HEK293 (cell line): ENCODE measurements around the gene LIPE.

Source experiments
- CTCF ChIA-PET: fragments of 350-600 bp; formaldehyde crosslinking; extraction: SDS; loops from one replicate; lab custom pipeline; 2021; ENCODE audit warnings: antibody characterized with exemption; lab: Yijun Ruan, JAX
- POLR2A ChIA-PET: fragments of 300-600 bp; formaldehyde crosslinking; extraction: SDS; loops from one replicate; lab custom pipeline; 2020; ENCODE audit warnings: antibody characterized with exemption, inconsistent platforms; lab: Yijun Ruan, JAX
- H3K27ac ChIP-seq: fragments of 200-500 bp; sonication (Bioruptor generic); 2 replicates; pipeline ENCODE4 v1.5.1; 2014; ENCODE audit warnings: low read depth, low read length, control low read depth, inconsistent platforms; ENCODE audit errors: extremely low read depth
- H3K36me3 ChIP-seq, 2 experiments: fragments of 200-500 bp in 1 of 2; sonication (Bioruptor generic) in 1 of 2; 1 replicate in 1 of 2; 2 replicates in 1 of 2; pipeline ENCODE4 v1.5.1; 2014 to 2017; ENCODE audit warnings: inconsistent platforms in 2 of 2, low read length in 2 of 2; ENCODE audit not compliant: control insufficient read depth in 2 of 2, insufficient read depth in 1 of 2
- H3K4me1 ChIP-seq: fragments of 200-500 bp; sonication (Bioruptor generic); 2 replicates; pipeline ENCODE4 v1.5.1; 2014; ENCODE audit warnings: mild to moderate bottlenecking, low read length, inconsistent platforms; ENCODE audit not compliant: control insufficient read depth, insufficient read depth
- H3K4me3 ChIP-seq: 2 replicates; pipeline ENCODE4 v1.5.1; 2011; ENCODE audit warnings: low read depth, mild to moderate bottlenecking, control low read depth, low read length, moderate library complexity
- H3K9me3 ChIP-seq: fragments of 200-500 bp; sonication (Bioruptor generic); 2 replicates; pipeline ENCODE4 v1.5.1; 2014; ENCODE audit warnings: low read depth, low read length, inconsistent platforms; ENCODE audit not compliant: control insufficient read depth, insufficient read depth
- ZNF10 ChIP-seq: fragments of 450-650 bp; formaldehyde crosslinking; IDR thresholded peaks from 2 replicates; pipeline ENCODE4 v1.5.1; 2017; ENCODE audit warnings: missing biosample characterization, missing genetic modification characterization
- ZNF138 ChIP-seq: fragments of 450-650 bp; formaldehyde crosslinking; IDR thresholded peaks from 2 replicates; pipeline ENCODE4 v1.5.1; 2016; ENCODE audit warnings: missing biosample characterization, missing genetic modification characterization, borderline replicate concordance
- ZNF169 ChIP-seq: fragments of 450-650 bp; formaldehyde crosslinking; IDR thresholded peaks from 2 replicates; pipeline ENCODE4 v1.5.1; 2016; ENCODE audit warnings: missing biosample characterization, missing genetic modification characterization
- ZNF202 ChIP-seq: fragments of 450-650 bp; formaldehyde crosslinking; IDR thresholded peaks from 2 replicates; pipeline ENCODE4 v1.5.1; 2016; ENCODE audit warnings: missing biosample characterization, missing genetic modification characterization, borderline replicate concordance
- ZNF391 ChIP-seq: fragments of 450-650 bp; formaldehyde crosslinking; IDR thresholded peaks from 2 replicates; pipeline ENCODE4 v1.5.1; 2016; ENCODE audit warnings: low read depth, missing biosample characterization, missing genetic modification characterization, borderline replicate concordance
- ZNF664 ChIP-seq: fragments of 450-650 bp; formaldehyde crosslinking; IDR thresholded peaks from 2 replicates; pipeline ENCODE4 v1.5.1; 2016; ENCODE audit warnings: missing biosample characterization, missing genetic modification characterization
- ZNF777 ChIP-seq: fragments of 450-650 bp; formaldehyde crosslinking; IDR thresholded peaks from 2 replicates; pipeline ENCODE4 v1.5.1; 2017; ENCODE audit warnings: missing biosample characterization, missing genetic modification characterization, borderline replicate concordance
- ZNF791 ChIP-seq: fragments of 450-650 bp; formaldehyde crosslinking; IDR thresholded peaks from 2 replicates; pipeline ENCODE4 v1.5.1; 2016; ENCODE audit warnings: missing biosample characterization, missing genetic modification characterization
- TF ChIP-seq, protein P1 (sequence below): fragments of 450-650 bp; formaldehyde crosslinking; IDR thresholded peaks from 2 replicates; pipeline ENCODE4 v1.5.1; 2016; ENCODE audit warnings: missing biosample characterization, missing genetic modification characterization
- TF ChIP-seq, protein P2 (sequence below): fragments of 450-650 bp; formaldehyde crosslinking; IDR thresholded peaks from 2 replicates; pipeline ENCODE4 v1.5.1; 2017; ENCODE audit warnings: missing biosample characterization, missing genetic modification characterization
- TF ChIP-seq, protein P3 (sequence below): fragments of 450-650 bp; formaldehyde crosslinking; IDR thresholded peaks from 2 replicates; pipeline ENCODE4 v1.5.1; 2017; ENCODE audit warnings: missing biosample characterization, missing genetic modification characterization
- TF ChIP-seq, protein P4 (sequence below): fragments of 450-650 bp; formaldehyde crosslinking; IDR thresholded peaks from 2 replicates; pipeline ENCODE4 v1.5.1; 2016; ENCODE audit warnings: missing biosample characterization, missing genetic modification characterization
- TF ChIP-seq, protein P5 (sequence below): fragments of 450-650 bp; IDR thresholded peaks from 2 replicates; pipeline ENCODE4 v1.5.1; 2018; ENCODE audit warnings: missing biosample characterization, missing genetic modification characterization
- TF ChIP-seq, protein P6 (sequence below): fragments of 450-650 bp; formaldehyde crosslinking; IDR thresholded peaks from 2 replicates; pipeline ENCODE4 v1.5.0; 2017; ENCODE audit warnings: missing biosample characterization, missing genetic modification characterization, borderline replicate concordance
- TF ChIP-seq, protein P7 (sequence below): fragments of 450-650 bp; formaldehyde crosslinking; IDR thresholded peaks from 2 replicates; pipeline ENCODE4 v1.5.1; 2016; ENCODE audit warnings: missing biosample characterization, missing genetic modification characterization, borderline replicate concordance

LIPE gene

DNA sequence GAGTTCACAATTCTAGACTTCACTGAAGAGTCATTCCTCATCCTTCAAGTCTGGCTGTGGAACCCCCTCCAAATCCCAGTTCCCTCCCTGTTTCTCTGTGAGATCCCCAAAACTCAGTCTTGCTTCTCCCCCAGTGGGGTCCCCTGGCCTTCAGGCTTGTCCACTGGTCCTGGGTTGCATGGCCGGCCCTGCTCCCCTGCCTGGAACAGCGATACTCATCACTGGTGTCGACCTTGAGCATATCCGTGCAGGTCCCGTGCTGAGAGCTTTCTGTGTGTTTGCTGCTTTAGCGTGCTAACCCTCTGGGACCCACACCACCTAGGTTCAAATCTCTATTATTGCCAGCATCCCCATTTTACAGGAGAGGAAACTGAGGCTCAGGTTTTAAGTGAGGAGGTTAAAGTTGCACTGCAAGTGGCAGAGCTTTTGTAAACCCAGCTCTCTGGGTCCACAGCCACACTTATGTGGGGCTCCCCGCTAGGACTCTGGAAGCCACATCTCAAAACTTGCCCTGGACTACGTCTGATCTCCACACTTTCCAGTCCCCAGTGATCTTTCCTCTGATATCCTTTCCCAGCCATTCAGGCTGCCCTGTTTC, 15.5 kb downstream of the LIPE start:
- CTCF ChIA-PET: interaction anchor here (0.7 to 3.3 kb wide), 9 partner anchors 9 to 195 kb away, joined by 3 to 16 read pairs (median 5); no protein-coding TSS in a partner anchor
- POLR2A ChIA-PET: interaction anchor here (1.2 to 2.9 kb wide), 3 partner anchors 8 to 15 kb away, joined by 4 to 16 read pairs (median 6); no protein-coding TSS in a partner anchor
- H3K4me1 ChIP-seq: peaks cover 8% of the 10 kb centered on the region
- no peak overlapping the region for H3K4me3 ChIP-seq
- no peaks in the 10 kb centered on the region for H3K9me3 ChIP-seq
- H3K27ac ChIP-seq: peak overlapping the region; percentile 11; the same call in 1 of the 2 replicates
- H3K36me3 ChIP-seq: no peaks in the 10 kb centered on the region; a peak in 1 of 3 replicates
- TF ChIP-seq, protein P1, sequence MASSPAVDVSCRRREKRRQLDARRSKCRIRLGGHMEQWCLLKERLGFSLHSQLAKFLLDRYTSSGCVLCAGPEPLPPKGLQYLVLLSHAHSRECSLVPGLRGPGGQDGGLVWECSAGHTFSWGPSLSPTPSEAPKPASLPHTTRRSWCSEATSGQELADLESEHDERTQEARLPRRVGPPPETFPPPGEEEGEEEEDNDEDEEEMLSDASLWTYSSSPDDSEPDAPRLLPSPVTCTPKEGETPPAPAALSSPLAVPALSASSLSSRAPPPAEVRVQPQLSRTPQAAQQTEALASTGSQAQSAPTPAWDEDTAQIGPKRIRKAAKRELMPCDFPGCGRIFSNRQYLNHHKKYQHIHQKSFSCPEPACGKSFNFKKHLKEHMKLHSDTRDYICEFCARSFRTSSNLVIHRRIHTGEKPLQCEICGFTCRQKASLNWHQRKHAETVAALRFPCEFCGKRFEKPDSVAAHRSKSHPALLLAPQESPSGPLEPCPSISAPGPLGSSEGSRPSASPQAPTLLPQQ: no peak
- peak; percentile 54; the same call in 1 of the 2 replicates for TF ChIP-seq ZNF664 (tag by site-specific recombination)

DNA sequence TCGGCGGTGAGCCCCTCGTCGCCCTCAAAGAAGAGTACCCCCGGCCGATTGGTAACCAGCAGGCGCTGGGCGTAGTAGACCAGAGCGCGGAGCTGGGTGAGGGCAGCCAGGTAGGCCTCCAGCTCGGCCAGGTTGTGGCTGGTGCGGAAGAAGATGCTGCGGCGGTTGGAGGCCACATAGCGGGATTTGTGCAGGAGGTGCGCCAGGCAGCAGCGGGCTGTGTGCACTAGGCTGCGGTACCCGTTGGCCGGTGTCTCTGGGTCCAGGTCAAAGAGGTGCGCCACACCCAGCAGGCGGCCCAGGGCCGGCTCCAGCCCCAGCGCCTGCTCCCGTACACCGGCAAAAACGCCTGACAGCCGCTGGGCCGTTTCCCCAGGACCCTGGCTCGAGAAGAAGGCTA, 16.8 kb downstream of the LIPE start:
- H3K9me3 ChIP-seq: no peaks in the 10 kb centered on the region
- H3K4me1 ChIP-seq: peaks cover 8% of the 10 kb centered on the region
- H3K27ac ChIP-seq: no peak overlapping the region
- H3K4me3 ChIP-seq: no peak overlapping the region
- CTCF ChIA-PET: interaction anchor here (0.5 to 3.3 kb wide), 4 partner anchors 8 to 30 kb away, joined by 3 to 13 read pairs (median 8); no protein-coding TSS in a partner anchor
- POLR2A ChIA-PET: interaction anchor here (1.7 to 2.9 kb wide), 2 partner anchors 9 to 14 kb away, joined by 4 to 16 read pairs; no protein-coding TSS in a partner anchor
- TF ChIP-seq, protein P2, sequence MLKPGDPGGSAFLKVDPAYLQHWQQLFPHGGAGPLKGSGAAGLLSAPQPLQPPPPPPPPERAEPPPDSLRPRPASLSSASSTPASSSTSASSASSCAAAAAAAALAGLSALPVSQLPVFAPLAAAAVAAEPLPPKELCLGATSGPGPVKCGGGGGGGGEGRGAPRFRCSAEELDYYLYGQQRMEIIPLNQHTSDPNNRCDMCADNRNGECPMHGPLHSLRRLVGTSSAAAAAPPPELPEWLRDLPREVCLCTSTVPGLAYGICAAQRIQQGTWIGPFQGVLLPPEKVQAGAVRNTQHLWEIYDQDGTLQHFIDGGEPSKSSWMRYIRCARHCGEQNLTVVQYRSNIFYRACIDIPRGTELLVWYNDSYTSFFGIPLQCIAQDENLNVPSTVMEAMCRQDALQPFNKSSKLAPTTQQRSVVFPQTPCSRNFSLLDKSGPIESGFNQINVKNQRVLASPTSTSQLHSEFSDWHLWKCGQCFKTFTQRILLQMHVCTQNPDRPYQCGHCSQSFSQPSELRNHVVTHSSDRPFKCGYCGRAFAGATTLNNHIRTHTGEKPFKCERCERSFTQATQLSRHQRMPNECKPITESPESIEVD: no peak
- TF ChIP-seq ZNF10 (no peak), ZNF791 (no peak), ZNF777 (no peak), ZNF391 (no peak), ZNF169 (tag by site-specific recombination) (no peak), ZNF138 (tag by site-specific recombination) (no peak), ZNF202 (tag by site-specific recombination) (no peak)
- TF ChIP-seq, protein P3, sequence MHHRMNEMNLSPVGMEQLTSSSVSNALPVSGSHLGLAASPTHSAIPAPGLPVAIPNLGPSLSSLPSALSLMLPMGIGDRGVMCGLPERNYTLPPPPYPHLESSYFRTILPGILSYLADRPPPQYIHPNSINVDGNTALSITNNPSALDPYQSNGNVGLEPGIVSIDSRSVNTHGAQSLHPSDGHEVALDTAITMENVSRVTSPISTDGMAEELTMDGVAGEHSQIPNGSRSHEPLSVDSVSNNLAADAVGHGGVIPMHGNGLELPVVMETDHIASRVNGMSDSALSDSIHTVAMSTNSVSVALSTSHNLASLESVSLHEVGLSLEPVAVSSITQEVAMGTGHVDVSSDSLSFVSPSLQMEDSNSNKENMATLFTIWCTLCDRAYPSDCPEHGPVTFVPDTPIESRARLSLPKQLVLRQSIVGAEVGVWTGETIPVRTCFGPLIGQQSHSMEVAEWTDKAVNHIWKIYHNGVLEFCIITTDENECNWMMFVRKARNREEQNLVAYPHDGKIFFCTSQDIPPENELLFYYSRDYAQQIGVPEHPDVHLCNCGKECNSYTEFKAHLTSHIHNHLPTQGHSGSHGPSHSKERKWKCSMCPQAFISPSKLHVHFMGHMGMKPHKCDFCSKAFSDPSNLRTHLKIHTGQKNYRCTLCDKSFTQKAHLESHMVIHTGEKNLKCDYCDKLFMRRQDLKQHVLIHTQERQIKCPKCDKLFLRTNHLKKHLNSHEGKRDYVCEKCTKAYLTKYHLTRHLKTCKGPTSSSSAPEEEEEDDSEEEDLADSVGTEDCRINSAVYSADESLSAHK (tag by site-specific recombination): no peak
- TF ChIP-seq, protein P4, sequence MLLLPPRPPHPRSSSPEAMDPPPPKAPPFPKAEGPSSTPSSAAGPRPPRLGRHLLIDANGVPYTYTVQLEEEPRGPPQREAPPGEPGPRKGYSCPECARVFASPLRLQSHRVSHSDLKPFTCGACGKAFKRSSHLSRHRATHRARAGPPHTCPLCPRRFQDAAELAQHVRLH (tag by site-specific recombination): no peak
- TF ChIP-seq, protein P5, sequence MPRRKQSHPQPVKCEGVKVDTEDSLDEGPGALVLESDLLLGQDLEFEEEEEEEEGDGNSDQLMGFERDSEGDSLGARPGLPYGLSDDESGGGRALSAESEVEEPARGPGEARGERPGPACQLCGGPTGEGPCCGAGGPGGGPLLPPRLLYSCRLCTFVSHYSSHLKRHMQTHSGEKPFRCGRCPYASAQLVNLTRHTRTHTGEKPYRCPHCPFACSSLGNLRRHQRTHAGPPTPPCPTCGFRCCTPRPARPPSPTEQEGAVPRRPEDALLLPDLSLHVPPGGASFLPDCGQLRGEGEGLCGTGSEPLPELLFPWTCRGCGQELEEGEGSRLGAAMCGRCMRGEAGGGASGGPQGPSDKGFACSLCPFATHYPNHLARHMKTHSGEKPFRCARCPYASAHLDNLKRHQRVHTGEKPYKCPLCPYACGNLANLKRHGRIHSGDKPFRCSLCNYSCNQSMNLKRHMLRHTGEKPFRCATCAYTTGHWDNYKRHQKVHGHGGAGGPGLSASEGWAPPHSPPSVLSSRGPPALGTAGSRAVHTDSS (tag by site-specific recombination): no peak
- TF ChIP-seq, protein P6, sequence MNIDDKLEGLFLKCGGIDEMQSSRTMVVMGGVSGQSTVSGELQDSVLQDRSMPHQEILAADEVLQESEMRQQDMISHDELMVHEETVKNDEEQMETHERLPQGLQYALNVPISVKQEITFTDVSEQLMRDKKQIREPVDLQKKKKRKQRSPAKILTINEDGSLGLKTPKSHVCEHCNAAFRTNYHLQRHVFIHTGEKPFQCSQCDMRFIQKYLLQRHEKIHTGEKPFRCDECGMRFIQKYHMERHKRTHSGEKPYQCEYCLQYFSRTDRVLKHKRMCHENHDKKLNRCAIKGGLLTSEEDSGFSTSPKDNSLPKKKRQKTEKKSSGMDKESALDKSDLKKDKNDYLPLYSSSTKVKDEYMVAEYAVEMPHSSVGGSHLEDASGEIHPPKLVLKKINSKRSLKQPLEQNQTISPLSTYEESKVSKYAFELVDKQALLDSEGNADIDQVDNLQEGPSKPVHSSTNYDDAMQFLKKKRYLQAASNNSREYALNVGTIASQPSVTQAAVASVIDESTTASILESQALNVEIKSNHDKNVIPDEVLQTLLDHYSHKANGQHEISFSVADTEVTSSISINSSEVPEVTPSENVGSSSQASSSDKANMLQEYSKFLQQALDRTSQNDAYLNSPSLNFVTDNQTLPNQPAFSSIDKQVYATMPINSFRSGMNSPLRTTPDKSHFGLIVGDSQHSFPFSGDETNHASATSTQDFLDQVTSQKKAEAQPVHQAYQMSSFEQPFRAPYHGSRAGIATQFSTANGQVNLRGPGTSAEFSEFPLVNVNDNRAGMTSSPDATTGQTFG (tag by site-specific recombination): no peak
- TF ChIP-seq, protein P7, sequence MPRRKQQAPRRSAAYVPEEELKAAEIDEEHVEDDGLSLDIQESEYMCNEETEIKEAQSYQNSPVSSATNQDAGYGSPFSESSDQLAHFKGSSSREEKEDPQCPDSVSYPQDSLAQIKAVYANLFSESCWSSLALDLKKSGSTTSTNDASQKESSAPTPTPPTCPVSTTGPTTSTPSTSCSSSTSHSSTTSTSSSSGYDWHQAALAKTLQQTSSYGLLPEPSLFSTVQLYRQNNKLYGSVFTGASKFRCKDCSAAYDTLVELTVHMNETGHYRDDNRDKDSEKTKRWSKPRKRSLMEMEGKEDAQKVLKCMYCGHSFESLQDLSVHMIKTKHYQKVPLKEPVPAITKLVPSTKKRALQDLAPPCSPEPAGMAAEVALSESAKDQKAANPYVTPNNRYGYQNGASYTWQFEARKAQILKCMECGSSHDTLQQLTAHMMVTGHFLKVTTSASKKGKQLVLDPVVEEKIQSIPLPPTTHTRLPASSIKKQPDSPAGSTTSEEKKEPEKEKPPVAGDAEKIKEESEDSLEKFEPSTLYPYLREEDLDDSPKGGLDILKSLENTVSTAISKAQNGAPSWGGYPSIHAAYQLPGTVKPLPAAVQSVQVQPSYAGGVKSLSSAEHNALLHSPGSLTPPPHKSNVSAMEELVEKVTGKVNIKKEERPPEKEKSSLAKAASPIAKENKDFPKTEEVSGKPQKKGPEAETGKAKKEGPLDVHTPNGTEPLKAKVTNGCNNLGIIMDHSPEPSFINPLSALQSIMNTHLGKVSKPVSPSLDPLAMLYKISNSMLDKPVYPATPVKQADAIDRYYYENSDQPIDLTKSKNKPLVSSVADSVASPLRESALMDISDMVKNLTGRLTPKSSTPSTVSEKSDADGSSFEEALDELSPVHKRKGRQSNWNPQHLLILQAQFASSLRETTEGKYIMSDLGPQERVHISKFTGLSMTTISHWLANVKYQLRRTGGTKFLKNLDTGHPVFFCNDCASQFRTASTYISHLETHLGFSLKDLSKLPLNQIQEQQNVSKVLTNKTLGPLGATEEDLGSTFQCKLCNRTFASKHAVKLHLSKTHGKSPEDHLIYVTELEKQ (tag by site-specific recombination): no peak
- no peaks in the 10 kb centered on the region; a peak in 1 of 3 replicates for H3K36me3 ChIP-seq
